GM18517 (cell line): Measurements from ENCODE around the gene BRF1.
A peak's percentile ranks its signal among the peaks of the same experiment; 100 is the strongest.
"Not testable (repeated sequence)": the region's sequence is repeated elsewhere in the genome, so short reads cannot be mapped to it uniquely, and the experiment has no call there.

Experiments
- ATAC-seq: cut with Tn5 transposase; IDR thresholded peaks from one replicate; pipeline ENCODE4 v1.9.1; 2021; ENCODE audit warnings: mild to moderate bottlenecking, moderate library complexity; ENCODE audit not compliant: unreplicated experiment

Gene BRF1

GRCh38 chr14:105317546-105317945, 16.7 kb upstream of the BRF1 start:
- no peak for ATAC-seq

- ATAC-seq = no peak
Measured at GRCh38 chr14:105316968-105317510, 16.2 kb upstream of the BRF1 start.

GRCh38 chr14:105316577-105316941, 15.8 kb upstream of the BRF1 start:
- no peak for ATAC-seq

- no peak for ATAC-seq
Measured at GRCh38 chr14:105315941-105316576, 15.3 kb upstream of the BRF1 start.

GRCh38 chr14:105315211-105315721, 14.5 kb upstream of the BRF1 start:
- peak; percentile 24 for ATAC-seq

GRCh38 chr14:105314287-105315200, 13.7 kb upstream of the BRF1 start, which contains the start of gene PACS2:
Gene PACS2, plus strand, starts transcription at chr14:105314748. Its CDS starts 171 bp downstream, at chr14:105314919.
- ATAC-seq = peak; percentile 43

- ATAC-seq = no peak
Measured at GRCh38 chr14:105313381-105314286, 12.8 kb upstream of the BRF1 start.

- ATAC-seq = no peak
Measured at GRCh38 chr14:105312973-105313372, 12.2 kb upstream of the BRF1 start.

GRCh38 chr14:105311838-105312237, 11.0 kb upstream of the BRF1 start:
- no peak for ATAC-seq

- no peak for ATAC-seq
Measured at GRCh38 chr14:105309371-105309770, 8.6 kb upstream of the BRF1 start.

- no peak for ATAC-seq
Measured at GRCh38 chr14:105307052-105307727, 6.4 kb upstream of the BRF1 start.

- ATAC-seq = no peak
Measured at GRCh38 chr14:105305791-105306190, 5.0 kb upstream of the BRF1 start.

- no peak for ATAC-seq
Measured at GRCh38 chr14:105305345-105305744, 4.5 kb upstream of the BRF1 start.

GRCh38 chr14:105304565-105304964, 3.8 kb upstream of the BRF1 start:
- no peak for ATAC-seq

GRCh38 chr14:105303949-105304348, 3.1 kb upstream of the BRF1 start:
- no peak for ATAC-seq

- not testable (repeated sequence) for ATAC-seq
Measured at GRCh38 chr14:105301915-105302249, 1.1 kb upstream of the BRF1 start.

GRCh38 chr14:105301103-105301914, 508 bp upstream of the BRF1 start:
- ATAC-seq = peak; percentile 50

- peak; percentile 35 for ATAC-seq
Measured at GRCh38 chr14:105299654-105300541, 903 bp downstream of the BRF1 start.
